Brain microvascular endothelial cell (primary cell): ENCODE data around the gene ZNF862.

ENCODE experiments used
- DNase-seq: peaks from one replicate; pipeline ENCODE4 v3.0.0-alpha.2; 2020
- H3K27ac ChIP-seq: fragments of 250-450 bp; sonication (Bioruptor Pico); 2 replicates; pipeline ENCODE4 v1.5.1; 2020; ENCODE audit warnings: mild to moderate bottlenecking, moderate library complexity
- H3K27me3 ChIP-seq: fragments of 250-450 bp; sonication (Bioruptor Pico); replicated peaks from 2 replicates; pipeline ENCODE4 v1.5.1; 2020; ENCODE audit warnings: mild to moderate bottlenecking
- H3K36me3 ChIP-seq: fragments of 250-450 bp; sonication (Bioruptor Pico); replicated peaks from 2 replicates; pipeline ENCODE4 v1.5.1; 2020; ENCODE audit warnings: mild to moderate bottlenecking
- H3K4me3 ChIP-seq: 2 replicates; pipeline ENCODE4 v1.5.1; 2011; ENCODE audit warnings: low read depth, mild to moderate bottlenecking, control low read depth, low read length, moderate library complexity
- in situ Hi-C: cut with HindIII; loops from 2 replicates; pipeline ENCODE4 v1.10.0; 2017; ENCODE audit warnings: low sequenced_read_pairs, low pct_ligation_motif_present
- TF ChIP-seq, protein P1 (sequence below): IDR thresholded peaks from 2 replicates; pipeline ENCODE4 v1.5.1; 2011; ENCODE audit warnings: low read depth, mild to moderate bottlenecking, moderate library complexity, low read length, control low read depth, inconsistent platforms; ENCODE audit errors: missing control alignments

Gene ZNF862

DNA sequence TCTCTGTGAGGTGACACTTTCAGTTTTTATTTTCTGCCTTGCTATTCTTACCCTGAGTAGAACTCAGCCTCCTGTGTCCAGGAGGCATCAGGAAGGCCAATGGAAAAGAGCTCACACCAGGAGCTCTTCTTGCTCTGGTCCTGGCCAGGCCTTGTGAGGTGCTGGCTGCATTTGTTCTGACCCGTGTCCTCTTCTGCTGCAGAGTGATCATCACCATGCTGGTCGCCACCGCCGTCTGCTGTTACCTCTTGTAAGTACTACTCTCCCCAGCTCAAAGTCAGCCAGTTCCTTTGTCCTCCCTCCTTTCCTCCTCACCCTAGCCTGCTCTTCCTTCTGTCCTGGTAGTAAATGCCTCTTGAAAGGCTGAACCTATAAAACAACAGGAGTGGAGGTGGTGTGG is 37.2 kb downstream of the ZNF862 start:
- no peak for DNase-seq
- in situ Hi-C loops, result no loop called here
- H3K36me3 ChIP-seq, result no peaks in the 10 kb centered on the region
- no peak overlapping the region for H3K4me3 ChIP-seq
- H3K27me3 ChIP-seq, result no peaks in the 10 kb centered on the region
- no peak overlapping the region for H3K27ac ChIP-seq
- TF ChIP-seq, protein P1, sequence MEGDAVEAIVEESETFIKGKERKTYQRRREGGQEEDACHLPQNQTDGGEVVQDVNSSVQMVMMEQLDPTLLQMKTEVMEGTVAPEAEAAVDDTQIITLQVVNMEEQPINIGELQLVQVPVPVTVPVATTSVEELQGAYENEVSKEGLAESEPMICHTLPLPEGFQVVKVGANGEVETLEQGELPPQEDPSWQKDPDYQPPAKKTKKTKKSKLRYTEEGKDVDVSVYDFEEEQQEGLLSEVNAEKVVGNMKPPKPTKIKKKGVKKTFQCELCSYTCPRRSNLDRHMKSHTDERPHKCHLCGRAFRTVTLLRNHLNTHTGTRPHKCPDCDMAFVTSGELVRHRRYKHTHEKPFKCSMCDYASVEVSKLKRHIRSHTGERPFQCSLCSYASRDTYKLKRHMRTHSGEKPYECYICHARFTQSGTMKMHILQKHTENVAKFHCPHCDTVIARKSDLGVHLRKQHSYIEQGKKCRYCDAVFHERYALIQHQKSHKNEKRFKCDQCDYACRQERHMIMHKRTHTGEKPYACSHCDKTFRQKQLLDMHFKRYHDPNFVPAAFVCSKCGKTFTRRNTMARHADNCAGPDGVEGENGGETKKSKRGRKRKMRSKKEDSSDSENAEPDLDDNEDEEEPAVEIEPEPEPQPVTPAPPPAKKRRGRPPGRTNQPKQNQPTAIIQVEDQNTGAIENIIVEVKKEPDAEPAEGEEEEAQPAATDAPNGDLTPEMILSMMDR, result no peak

DNA sequence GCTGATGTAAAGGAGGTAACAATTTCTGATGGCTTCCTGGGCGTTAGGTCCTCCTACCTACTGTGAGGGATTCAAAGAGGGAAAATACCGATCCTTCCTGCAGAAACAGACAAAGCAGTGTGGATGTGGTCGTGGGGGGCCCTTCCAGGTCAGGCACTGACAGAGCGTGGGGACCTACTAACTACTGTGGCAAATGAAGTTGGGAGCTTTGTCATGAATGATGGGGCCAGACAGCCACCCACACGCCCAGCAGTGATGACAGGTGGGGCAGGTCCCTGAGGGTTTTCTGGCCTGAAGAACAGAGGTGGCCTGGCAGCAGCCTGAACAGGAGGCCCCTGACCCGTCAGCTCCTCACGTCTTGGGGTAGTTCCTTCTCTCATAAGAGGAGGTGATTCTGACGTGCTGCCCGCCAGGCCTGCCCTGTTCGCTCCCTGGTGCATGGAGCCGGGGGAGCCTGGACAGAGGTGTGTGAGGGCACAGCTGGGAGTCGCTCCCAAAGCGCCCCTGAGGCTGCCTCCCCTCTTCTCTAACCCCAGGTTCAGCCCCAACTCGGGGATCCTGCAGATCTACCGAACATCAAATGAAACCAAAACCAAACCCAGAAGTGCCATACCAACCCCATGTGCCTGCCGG is 39.8 kb downstream of the ZNF862 start:
- Histone ChIP-seq H3K4me3 (no peak overlapping the region), H3K27me3 (no peaks in the 10 kb centered on the region), H3K36me3 (no peaks in the 10 kb centered on the region), H3K27ac (no peak overlapping the region)
- TF ChIP-seq, protein P1, result no peak
- in situ Hi-C loops, result no loop called here
- no peak for DNase-seq

DNA sequence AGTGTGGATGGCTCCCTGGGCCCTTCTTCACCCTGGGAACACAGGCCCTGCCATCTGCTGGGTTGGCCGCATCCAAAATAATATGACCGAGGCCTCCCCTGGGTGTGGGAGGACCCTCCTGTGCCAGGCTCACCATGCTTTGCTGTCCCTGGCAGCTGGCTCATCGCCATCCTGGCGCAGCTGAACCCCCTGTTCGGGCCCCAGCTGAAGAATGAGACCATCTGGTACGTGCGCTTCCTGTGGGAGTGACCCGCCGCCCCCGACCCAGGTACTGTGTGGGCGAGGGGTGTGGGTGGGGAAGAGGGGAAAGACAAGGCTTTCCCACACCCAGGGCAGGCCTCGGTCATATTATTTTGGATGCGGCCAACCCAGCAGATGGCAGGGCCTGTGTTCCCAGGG is 40.3 kb downstream of the ZNF862 start:
- no peaks in the 10 kb centered on the region for H3K36me3 ChIP-seq
- no peaks in the 10 kb centered on the region for H3K27me3 ChIP-seq
- no peak for DNase-seq
- TF ChIP-seq, protein P1, result no peak
- no peak overlapping the region for H3K4me3 ChIP-seq
- in situ Hi-C loops, result no loop called here
- no peak overlapping the region for H3K27ac ChIP-seq

DNA sequence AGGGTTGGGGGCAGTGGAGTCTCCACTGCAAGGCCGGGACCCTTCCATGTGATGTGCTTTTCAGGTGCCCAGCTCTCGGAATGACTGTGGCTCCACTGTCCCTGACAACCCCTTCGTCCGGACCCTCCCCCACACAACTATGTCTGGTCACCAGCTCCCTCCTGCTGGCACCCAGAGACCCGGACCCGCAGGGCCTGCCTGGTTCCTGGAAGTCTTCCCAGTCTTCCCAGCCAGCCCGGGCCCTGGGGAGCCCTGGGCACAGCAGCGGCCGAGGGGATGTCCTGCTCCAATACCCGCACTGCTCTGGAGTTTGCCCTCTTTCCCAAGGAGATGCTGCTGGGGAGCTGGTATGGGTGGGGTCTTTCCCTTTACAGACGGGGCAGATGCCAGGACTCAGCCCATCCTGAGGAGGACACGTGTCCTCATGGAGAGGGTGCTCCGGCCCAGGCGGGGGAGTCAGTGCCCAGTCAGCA is 41.1 kb downstream of the ZNF862 start:
- no peak overlapping the region for H3K27ac ChIP-seq
- no peak for DNase-seq
- in situ Hi-C loops, result no loop called here
- TF ChIP-seq, protein P1, result no peak
- H3K36me3 ChIP-seq, result no peaks in the 10 kb centered on the region
- H3K4me3 ChIP-seq, result no peak overlapping the region
- H3K27me3 ChIP-seq, result no peaks in the 10 kb centered on the region

DNA sequence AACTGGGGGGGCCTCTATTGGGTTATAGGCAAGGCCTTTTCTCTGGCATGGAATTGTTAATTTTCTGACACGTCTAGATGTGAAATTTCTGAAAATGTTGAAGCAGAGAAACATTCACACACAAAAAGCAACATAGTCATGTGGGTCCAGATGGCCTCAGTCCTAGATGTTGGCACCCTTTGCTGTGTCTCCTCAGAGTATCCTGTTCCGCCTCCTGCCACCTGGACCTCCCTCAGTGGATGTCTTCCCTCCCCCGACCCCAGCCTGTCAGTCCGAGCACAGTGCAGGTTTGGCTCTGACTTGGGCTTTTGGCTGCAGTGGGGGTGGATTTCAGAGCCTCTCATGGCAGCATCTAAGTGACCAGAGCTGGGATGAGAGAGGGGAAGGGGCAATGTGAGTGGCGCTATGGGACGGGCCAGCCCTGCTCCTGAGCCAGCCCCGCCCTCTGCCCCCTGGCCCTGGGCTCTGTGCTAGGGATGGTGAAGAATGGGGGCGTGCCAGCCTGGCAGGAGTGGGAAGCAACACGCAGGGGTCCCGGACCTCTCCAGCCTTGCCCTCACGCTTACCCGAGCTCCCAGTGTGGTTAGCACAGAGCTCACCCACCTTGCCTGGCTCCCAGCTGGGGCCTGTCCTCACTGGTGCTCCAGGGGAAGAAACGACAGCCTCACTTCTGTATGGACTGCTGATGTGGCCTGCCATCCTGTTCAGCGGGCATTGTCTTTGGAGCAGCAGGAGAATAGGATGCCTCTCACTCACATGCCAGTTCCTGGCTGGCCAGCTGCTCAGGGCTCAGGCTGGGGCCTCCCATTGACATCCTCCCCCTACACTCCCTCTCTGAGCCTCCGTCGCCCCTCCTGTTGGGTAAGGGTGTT is 41.8 kb downstream of the ZNF862 start:
- in situ Hi-C loops, result no loop called here
- DNase-seq, result no peak
- no peak overlapping the region for H3K27ac ChIP-seq

More for the DNA sequence above, 41.8 kb downstream of the ZNF862 start:
- H3K27me3 ChIP-seq, result no peaks in the 10 kb centered on the region
- TF ChIP-seq, protein P1, result no peak
- no peak overlapping the region for H3K4me3 ChIP-seq
- no peaks in the 10 kb centered on the region for H3K36me3 ChIP-seq
